Left forelimb (tissue), 1 donor: Measurements from ENCODE around the gene TSEN2.
"Not testable (repeated sequence)": the region's sequence is repeated elsewhere in the genome, so short reads cannot be mapped to it uniquely, and the experiment has no call there.

ENCODE experiments used
- DNase-seq: peaks from one replicate; pipeline ENCODE4 v3.0.0-alpha.2; 2018; ENCODE audit warnings: low spot score

Gene TSEN2

DNA sequence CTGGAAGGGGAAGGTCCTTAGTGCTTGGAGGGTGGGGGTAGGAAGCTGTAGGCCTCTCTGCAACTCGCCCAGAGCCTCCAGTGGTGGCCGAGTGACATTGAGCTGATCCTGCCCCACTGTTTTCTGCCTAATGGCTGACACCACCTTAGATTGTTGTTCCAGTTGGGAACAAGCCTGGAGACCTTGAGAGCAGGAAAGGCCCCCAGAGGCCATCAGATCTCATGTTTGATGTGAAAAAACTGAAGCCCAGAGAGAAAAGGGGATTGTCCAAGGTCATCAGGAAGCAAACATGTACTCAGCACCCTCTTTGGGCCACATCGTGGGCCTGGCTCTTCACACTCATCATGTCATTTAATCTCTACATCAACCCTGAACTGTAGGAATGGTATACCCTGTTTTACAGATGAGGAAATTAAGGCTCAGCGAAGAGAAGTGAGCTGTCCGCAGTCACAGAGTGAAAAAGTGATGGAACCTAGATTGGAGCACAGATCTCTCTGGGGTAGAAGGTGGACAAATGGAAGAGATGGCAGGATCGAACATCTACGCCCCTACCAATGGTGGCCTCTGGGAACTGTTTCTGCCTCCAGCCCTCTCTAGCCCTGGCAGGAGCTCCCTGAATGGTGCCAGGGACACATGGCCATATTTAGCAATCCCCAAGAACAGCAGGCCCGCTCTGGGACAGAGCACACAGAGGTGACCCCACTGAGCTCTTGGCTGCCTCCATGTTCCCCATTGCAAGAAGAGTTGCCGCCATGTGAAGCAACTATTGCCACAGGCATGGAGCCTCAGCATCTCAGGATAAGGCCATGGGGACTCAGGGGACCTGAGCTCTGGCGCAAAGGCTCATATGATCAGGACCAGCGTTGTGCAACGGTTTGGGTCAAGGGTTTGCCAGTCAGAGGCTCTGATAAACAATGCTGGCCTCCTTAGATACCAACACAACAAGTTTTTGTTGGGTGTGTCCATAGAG is 31.6 kb upstream of the TSEN2 start:
- no peak for DNase-seq

DNA sequence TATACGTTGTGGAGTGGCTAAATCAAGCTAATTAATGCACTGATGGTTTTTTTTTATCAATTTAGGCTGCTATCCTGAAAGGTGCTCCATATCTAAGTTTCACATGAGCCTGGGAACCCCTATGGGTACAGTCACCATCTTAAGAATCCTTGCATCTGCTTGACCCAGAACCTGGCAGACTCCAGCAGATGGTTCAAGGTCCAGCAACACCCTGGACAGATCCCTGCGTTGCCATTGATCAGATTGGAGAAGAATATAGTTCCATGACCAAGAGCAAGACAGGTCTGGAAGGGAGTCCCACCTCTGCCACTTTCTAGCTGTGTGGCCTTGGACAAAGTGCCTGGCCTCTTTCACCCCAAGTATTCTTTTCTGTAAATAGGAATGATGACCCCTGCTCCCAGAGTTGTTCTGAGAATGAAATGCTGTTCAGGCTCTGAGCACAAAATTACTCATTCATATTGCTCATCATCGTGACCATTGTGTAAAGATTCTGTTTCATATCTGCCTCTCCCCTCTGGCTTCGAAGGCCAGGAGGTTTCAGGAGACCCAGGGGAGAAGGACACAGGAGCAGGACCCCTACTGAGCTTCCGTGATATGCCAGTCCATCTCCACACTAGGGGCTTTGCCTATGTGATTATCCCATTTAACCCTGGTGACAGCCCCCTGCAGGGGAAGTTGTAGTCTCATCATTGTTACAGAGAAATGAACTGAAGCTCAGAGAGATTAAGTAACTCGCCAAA is 30.0 kb upstream of the TSEN2 start:
- no peak for DNase-seq

DNA sequence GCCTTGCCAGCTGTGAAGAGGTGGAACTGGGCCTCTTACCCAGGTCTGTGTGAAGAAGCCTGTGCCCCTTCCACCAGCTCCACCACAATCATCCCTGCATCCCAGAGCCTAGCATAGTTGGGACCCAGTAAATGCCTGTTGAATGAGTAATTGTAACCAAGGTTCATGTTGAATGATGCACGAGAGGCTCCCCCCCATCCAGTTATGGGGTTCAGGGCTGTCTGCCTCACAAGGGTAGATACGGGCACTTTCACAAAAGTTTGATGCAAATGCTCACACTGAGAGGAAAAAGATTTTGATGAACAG is 29.5 kb upstream of the TSEN2 start:
- no peak for DNase-seq

DNA sequence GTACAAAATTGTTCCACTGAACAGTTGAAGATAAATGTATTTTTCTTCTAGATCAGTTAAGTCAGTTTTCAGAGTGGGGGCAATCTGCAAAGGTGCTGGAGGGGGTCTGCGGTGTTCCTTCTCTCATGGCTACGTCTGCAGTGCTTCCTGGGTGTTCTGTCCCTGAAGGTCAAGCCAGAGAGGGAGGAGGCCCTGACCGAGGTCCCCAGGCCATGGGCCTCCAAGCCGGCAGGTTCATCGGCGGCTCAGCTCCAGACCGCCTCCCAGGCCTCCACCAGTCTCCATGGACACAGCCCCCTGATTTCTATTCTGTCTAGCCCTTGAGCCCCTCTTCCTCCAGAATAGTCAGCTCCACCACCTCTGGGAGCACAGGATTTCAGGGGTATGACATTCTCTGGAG is 28.5 kb upstream of the TSEN2 start:
- DNase-seq: no peak

- DNase-seq: no peak
Measured at GRCh38 chr3:12456441-12456840, 27.8 kb upstream of the TSEN2 start.

GRCh38 chr3:12457380-12457779 is 26.9 kb upstream of the TSEN2 start:
- DNase-seq: not testable (repeated sequence)

- DNase-seq: no peak
Measured at GRCh38 chr3:12458901-12459300, 25.4 kb upstream of the TSEN2 start.

DNA sequence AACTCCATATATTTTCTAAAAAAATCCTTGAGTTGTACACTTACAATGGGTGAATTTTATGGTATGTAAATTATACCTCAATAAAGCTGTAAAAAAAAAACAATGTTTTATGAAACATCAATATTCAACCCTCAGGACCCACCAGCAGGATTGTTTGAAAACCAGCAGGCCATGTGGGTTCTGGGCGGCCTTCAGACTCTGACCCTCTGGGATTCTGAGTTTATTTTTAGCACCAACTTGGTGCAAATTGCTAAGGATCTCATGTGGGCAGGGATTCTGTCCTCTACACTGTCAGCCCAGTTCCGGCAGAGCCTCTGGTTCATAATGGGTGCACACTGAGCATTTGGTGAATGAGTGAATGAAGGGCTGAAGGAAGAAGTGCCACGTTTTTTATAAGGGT is 24.2 kb upstream of the TSEN2 start:
- no peak for DNase-seq

GRCh38 chr3:12461097-12461649 is 23.1 kb upstream of the TSEN2 start:
- DNase-seq: no peak

DNA sequence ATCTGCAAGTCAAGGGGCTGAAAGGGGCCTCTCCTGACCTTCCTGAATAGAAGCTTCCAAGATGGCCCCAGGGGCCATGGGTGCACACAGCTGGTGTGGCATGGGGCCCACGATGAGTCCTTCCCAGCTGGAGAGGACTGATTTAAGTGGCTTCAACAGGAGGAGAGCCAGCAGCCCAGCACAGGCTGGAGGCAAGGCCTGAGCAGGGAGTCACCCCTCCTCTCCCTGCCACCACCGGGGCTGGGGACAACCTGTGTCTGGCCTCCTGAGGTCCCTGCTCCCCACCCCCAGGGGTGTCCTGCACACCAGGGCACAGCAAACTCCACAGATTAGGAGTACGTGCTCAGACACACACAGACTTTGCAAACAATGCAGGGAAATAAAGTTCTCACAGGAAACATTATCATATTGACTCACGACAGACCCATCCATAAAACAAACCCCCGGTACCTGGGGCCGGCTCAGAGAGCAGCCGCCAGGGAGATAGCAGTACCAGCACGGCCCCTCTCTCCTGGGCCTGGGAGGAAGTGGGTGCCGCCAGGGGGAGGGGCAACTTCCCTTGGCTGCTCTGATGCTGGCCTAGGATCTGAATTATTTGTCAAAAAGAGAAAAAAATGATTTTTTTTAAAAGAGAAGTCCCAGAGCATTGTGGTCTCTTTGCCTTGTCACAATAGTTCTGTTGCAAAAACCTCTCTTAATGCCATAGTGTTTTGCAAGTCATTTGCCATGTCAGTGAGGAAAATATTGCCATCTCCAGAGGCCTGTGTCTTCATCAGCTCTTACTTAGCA is 21.9 kb upstream of the TSEN2 start:
- no peak for DNase-seq

DNA sequence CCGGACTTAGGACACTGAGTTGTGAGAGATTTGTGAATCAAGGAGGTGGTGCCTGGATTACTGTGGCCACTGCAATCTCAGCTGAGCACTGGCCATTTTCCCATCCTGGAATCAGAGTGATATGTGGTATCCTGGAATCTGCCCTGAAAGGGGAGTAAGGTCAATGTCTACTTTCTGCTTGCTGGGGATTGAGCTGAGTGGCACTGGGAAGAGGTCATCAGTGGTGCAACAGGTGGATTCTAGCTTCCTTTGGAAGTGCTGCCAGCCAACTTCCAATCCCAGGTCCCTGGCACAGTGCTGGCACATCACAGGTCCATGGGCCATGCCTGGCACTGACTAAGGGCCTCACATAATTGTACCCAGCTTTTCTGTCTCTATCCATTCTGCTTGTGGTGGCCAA is 20.6 kb upstream of the TSEN2 start:
- no peak for DNase-seq

GRCh38 chr3:12464181-12464580 is 20.1 kb upstream of the TSEN2 start:
- DNase-seq: no peak

DNA sequence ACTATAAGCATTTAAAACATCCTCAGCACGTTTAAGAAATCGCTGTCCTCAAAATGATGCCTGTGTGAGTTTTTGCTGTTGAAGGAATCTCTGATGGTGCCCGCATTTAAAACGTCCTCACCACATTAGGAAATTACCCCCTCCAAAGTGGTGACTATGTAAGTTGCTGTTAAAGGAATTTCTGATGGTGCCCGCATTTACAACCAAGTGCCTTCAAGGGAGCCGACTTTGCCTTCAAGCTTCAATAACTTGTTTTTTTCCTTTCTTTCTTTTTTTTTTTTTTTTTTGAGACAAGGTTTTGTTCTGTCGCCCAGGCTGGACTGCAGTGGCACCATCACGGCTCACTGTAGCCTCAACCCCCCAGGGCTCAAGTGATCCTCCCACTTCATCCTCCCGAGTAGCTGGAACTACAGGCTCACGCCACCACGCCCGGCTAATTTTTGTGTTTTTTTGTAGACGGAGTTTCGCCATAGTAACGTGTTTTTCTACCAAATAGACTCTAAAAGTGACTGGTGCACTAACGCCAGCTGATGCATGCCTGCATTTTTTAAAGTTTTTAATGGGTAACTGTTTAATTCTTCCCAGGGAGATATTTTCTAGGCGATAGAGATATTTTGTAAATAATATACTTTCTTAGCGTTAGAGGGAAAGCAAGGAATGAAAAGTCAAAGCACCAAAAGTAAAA is 19.0 kb upstream of the TSEN2 start:
- no peak for DNase-seq

DNA sequence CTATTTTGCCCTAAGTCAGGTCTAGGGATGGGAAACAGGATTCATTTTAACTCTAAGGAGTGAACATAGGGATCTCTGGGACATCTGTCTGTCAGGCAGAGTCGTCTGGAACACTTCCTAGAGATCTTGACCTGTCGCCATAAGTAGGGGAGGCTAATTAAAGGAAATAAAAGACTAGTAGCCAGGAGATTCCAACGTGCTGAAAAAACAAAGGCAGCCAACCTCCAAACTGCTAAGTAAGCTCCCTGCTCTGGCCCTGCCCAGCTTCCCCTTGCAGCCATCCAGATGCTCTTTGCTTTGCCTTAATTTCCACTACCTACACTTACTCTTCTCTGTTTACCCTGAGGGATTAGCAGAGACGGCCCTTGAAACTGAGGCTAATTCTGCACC is 18.4 kb upstream of the TSEN2 start:
- no peak for DNase-seq

- no peak for DNase-seq
Measured at GRCh38 chr3:12467746-12468145, 16.5 kb upstream of the TSEN2 start.

DNA sequence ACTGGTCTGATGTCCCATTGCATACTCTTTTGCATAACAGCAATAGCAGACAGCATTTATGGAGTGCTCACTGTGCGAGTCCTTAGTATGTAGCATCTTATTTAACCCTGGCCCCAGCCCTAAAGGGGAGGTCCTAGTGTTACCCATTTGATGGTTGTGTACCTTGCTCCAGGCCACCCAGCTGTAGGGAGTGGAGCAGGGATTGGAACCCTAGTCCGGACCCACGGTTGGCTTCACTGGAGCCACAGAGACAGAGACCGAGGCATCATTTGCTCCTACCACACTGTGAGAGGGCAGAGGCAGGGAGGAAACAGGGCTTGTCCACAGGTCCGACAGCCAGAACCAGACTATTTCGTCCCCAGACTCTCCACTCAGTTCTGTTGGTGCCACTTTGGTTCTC is 16.0 kb upstream of the TSEN2 start:
- no peak for DNase-seq

DNA sequence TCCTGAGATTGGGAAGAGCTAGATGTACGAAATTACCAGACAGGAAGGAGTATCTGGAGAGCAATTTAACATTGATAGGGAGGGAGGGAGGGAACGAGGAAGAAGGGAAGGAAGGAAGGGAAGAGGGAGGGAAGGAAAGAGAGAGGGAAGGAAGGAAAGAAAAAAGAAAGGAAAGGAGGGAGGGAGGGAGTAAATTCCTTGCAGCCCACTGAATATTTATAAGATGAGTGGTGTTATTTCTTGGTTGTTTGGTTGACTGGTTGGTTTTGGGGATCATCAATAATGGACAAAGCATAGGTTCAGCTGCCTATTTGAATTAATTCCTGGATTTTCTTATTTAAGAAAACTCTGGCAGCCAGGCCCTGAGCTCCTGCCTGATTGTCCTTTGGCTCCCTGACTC is 15.5 kb upstream of the TSEN2 start:
- DNase-seq: no peak

GRCh38 chr3:12469222-12469621 is 15.1 kb upstream of the TSEN2 start:
- not testable (repeated sequence) for DNase-seq

DNA sequence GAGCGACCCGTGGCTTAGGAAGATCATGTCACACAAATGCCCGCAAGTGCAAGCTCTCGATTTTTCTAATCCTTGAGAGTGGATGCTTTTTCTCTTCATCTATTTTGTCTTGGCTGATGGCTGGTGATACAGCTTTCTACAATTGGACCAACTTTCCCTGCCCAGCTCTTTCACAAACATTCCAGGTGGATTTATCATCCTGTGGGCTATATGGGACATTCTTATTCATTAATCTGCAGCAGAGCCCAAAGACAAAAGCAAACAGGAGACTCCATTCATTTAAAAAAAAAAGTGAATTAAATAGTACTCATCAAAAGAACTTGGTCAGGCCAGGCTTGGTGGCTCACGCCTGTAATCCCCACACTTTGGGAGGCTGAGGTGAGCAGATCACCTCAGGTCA is 14.2 kb upstream of the TSEN2 start:
- DNase-seq: no peak

DNA sequence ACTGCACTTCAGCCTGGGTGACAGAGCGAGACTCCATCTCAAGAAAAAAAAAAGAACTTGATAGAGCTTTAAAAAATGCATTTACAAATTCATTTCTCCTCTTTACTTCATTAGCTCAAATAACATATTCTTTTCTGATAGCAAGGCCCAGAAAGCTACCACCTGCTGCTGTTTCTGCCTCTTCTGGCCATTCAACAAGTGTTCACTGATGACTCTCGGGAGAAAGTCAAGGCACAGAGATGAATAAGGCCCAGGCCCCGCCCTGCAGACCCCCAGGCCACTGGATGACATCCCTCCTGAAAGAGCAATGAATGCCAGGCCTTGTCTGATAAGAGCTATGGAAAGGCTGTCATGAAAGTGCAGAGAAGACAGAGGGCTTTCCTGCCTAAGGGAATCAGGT is 13.6 kb upstream of the TSEN2 start:
- no peak for DNase-seq

GRCh38 chr3:12471241-12471640 is 13.0 kb upstream of the TSEN2 start:
- no peak for DNase-seq
